ENCODE results near the gene RITA1. TPM values are rescaled to one million over a fixed set of nuclear protein-coding genes. Genes with fewer than 3 reads are reported as not detected.

RITA1 gene
- total and polyA plus RNA-seq, 8 donors: 4.1 to 19.2 (median 9.9) TPM

GRCh38 chr12:113230315-113231234, 45.1 kb downstream of the RITA1 start:
- Histone ChIP-seq H3K27ac (peak overlapping the region in 3 of 5 donors; percentile 5 to 61 (median 15)), H3K36me3 (peaks cover 36 to 88% (median 82%) of the 10 kb centered on the region in 4 donors), H3K9me3 (no peaks in the 10 kb centered on the region), H3K27me3 (no peaks in the 10 kb centered on the region), H3K4me3 (no peak overlapping the region), H3K4me1 (peaks cover 4 to 77% (median 25%) of the 10 kb centered on the region in 4 donors)
- DNase-seq: no peak
- 90 to 95% (median 94%) methylated on average over 15 of the region's 15 CpGs for WGBS, 5 donors
- intact Hi-C loops (cut with DNase I; ENCODE audit: low total_unique reads): no loop called here
- TF ChIP-seq POLR2A (IDR thresholded peaks at IDR 0.05): no peak
- no peak for TF ChIP-seq EP300 (IDR thresholded peaks at IDR 0.05)
- no peak for TF ChIP-seq CTCF (IDR thresholded peaks at IDR 0.05)
- TF ChIP-seq POLR2AphosphoS5 (IDR thresholded peaks at IDR 0.05): no peak

GRCh38 chr12:113231235-113232088, 45.9 kb downstream of the RITA1 start:
- Histone ChIP-seq H3K27me3 (no peaks in the 10 kb centered on the region), H3K4me3 (no peak overlapping the region), H3K36me3 (peaks cover 36 to 88% (median 82%) of the 10 kb centered on the region in 4 donors), H3K27ac (peak overlapping the region in 2 of 5 donors; percentile 59 to 61), H3K4me1 (peaks cover 4 to 81% (median 26%) of the 10 kb centered on the region in 4 donors), H3K9me3 (no peaks in the 10 kb centered on the region)
- DNase-seq: no peak
- intact Hi-C loops (cut with DNase I; ENCODE audit: low total_unique reads): no loop called here
- WGBS, 5 donors: 77 to 90% (median 81%) methylated on average over 8 of the region's 8 CpGs
- no peak for TF ChIP-seq EP300 (IDR thresholded peaks at IDR 0.05)
- TF ChIP-seq CTCF (IDR thresholded peaks at IDR 0.05): no peak
- TF ChIP-seq POLR2AphosphoS5 (IDR thresholded peaks at IDR 0.05): no peak
- no peak for TF ChIP-seq POLR2A (IDR thresholded peaks at IDR 0.05)

- H3K36me3 ChIP-seq: peaks cover 36 to 82% (median 75%) of the 10 kb centered on the region in 4 donors
- 87 to 93% (median 90%) methylated on average over 18 of the region's 18 CpGs for WGBS, 5 donors
- peak in 1 of 2 donors; percentile 15 for DNase-seq
- intact Hi-C loops (cut with DNase I; ENCODE audit: low total_unique reads): no loop called here
- peaks cover 4 to 81% (median 26%) of the 10 kb centered on the region in 4 donors for H3K4me1 ChIP-seq
- H3K27me3 ChIP-seq: no peaks in the 10 kb centered on the region
- no peak for TF ChIP-seq POLR2AphosphoS5 (IDR thresholded peaks at IDR 0.05)
- TF ChIP-seq EP300 (IDR thresholded peaks at IDR 0.05): no peak
- no peak for TF ChIP-seq CTCF (IDR thresholded peaks at IDR 0.05)
- no peak for TF ChIP-seq POLR2A (IDR thresholded peaks at IDR 0.05)
- H3K9me3 ChIP-seq: no peaks in the 10 kb centered on the region
- no peak overlapping the region for H3K4me3 ChIP-seq
- peak overlapping the region in 3 of 5 donors; percentile 47 to 61 (median 59) for H3K27ac ChIP-seq
Observed at GRCh38 chr12:113232089-113232839, 46.7 kb downstream of the RITA1 start.
